VCaP (cell line): Measurements from ENCODE around the gene FUT4.

Experiments used
- H3K27ac ChIP-seq: fragments of 450-650 bp; 2 replicates; pipeline ENCODE4 v1.5.1; 2017
- CTCF ChIP-seq: fragments of 450-650 bp; conservative IDR thresholded peaks from 2 replicates; pipeline ENCODE4 v1.5.1; 2017; ENCODE audit warnings: mild to moderate bottlenecking, moderate library complexity

FUT4 gene

GRCh38 chr11:94511932-94512781 lies 31.6 kb upstream of the FUT4 start, which contains the start of gene C11orf97:
C11orf97 (plus strand) TSS chr11:94512461; CDS start chr11:94512529, 68 bp downstream.
- peak within 1 kb of the TSS; percentile 21 for H3K27ac ChIP-seq
- no peak for TF ChIP-seq CTCF

GRCh38 chr11:94513091-94513490 lies 30.6 kb upstream of the FUT4 start:
- TF ChIP-seq CTCF, result no peak
- peak overlapping the region; percentile 21 for H3K27ac ChIP-seq

- no peak for TF ChIP-seq CTCF
- no peak overlapping the region for H3K27ac ChIP-seq
Observed at GRCh38 chr11:94515398-94515797, 28.3 kb upstream of the FUT4 start.

- no peak overlapping the region for H3K27ac ChIP-seq
- no peak for TF ChIP-seq CTCF
Observed at GRCh38 chr11:94516725-94517124, 27.0 kb upstream of the FUT4 start.

- no peak overlapping the region for H3K27ac ChIP-seq
- TF ChIP-seq CTCF, result no peak
Observed at GRCh38 chr11:94518300-94518699, 25.4 kb upstream of the FUT4 start.

GRCh38 chr11:94519478-94520084 lies 24.1 kb upstream of the FUT4 start:
- peak; percentile 90 for TF ChIP-seq CTCF
- no peak overlapping the region for H3K27ac ChIP-seq

GRCh38 chr11:94521684-94522083 lies 22.0 kb upstream of the FUT4 start:
- H3K27ac ChIP-seq, result no peak overlapping the region
- peak; percentile 70 for TF ChIP-seq CTCF
